H9 (cell line): ENCODE results near the gene TMEM183A. TPM values are rescaled to one million over a fixed set of nuclear protein-coding genes. Genes with fewer than 3 reads are reported as not detected.
A peak's percentile ranks its signal among the peaks of the same experiment; 100 is the strongest.

Experiments used
- DNase-seq: peaks from one replicate; pipeline ENCODE4 v3.0.0-alpha.2; 2017
- H2AFZ ChIP-seq: one replicate; pipeline ENCODE4 v1.6.1; 2013; ENCODE audit warnings: mild to moderate bottlenecking, low read length, control low read depth, moderate library complexity
- H2AK5ac ChIP-seq: 2 replicates; pipeline ENCODE4 v1.6.1; 2013; ENCODE audit warnings: low read length, control low read depth, mixed read lengths; ENCODE audit not compliant: insufficient read length
- H2BK120ac ChIP-seq: one replicate; pipeline ENCODE4 v1.6.1; 2013; ENCODE audit warnings: low read depth, mild to moderate bottlenecking, low read length, control low read depth, inconsistent platforms; ENCODE audit not compliant: poor library complexity, severe bottlenecking
- H2BK12ac ChIP-seq: 2 replicates; pipeline ENCODE4 v1.6.1; 2013; ENCODE audit warnings: low read length, control low read depth, mixed read lengths, low read depth; ENCODE audit not compliant: insufficient read length
- H2BK15ac ChIP-seq: 2 replicates; pipeline ENCODE4 v1.6.1; 2013; ENCODE audit warnings: low read depth, low read length, control low read depth
- H2BK20ac ChIP-seq: one replicate; pipeline ENCODE4 v1.6.1; 2013; ENCODE audit warnings: low read depth, mild to moderate bottlenecking, low read length, control low read depth, inconsistent platforms; ENCODE audit not compliant: poor library complexity, severe bottlenecking
- H2BK5ac ChIP-seq: 2 replicates; pipeline ENCODE4 v1.6.1; 2013; ENCODE audit warnings: low read length, control low read depth, mixed read lengths; ENCODE audit not compliant: insufficient read length
- H3K14ac ChIP-seq: 2 replicates; pipeline ENCODE4 v1.6.1; 2013; ENCODE audit warnings: low read length, control low read depth; ENCODE audit not compliant: insufficient read depth
- H3K18ac ChIP-seq: 2 replicates; pipeline ENCODE4 v1.6.1; 2013; ENCODE audit warnings: low read depth, mild to moderate bottlenecking, mixed read lengths, low read length, control low read depth; ENCODE audit not compliant: insufficient read length
- H3K23ac ChIP-seq: 2 replicates; pipeline ENCODE4 v1.6.1; 2013; ENCODE audit warnings: low read length, control low read depth, mixed read lengths, low read depth; ENCODE audit not compliant: insufficient read length
- H3K23me2 ChIP-seq: 2 replicates; pipeline ENCODE4 v1.6.1; 2013; ENCODE audit warnings: low read depth, mild to moderate bottlenecking, mixed read lengths, low read length, control low read depth; ENCODE audit not compliant: insufficient read length, poor library complexity, severe bottlenecking
- H3K27ac ChIP-seq: 2 replicates; pipeline ENCODE4 v1.5.1; 2013; ENCODE audit warnings: low read length, control low read depth, mixed read lengths, low read depth; ENCODE audit not compliant: insufficient read length
- H3K27me3 ChIP-seq: 2 replicates; pipeline ENCODE4 v1.6.1; 2013; ENCODE audit warnings: low read length, control low read depth, inconsistent platforms; ENCODE audit not compliant: insufficient read depth
- H3K4ac ChIP-seq: 2 replicates; pipeline ENCODE4 v1.6.1; 2013; ENCODE audit warnings: low read depth, mild to moderate bottlenecking, control low read depth, inconsistent platforms, low read length, moderate library complexity
- H3K4me1 ChIP-seq: 2 replicates; pipeline ENCODE4 v1.6.1; 2013; ENCODE audit warnings: low read length, control low read depth, inconsistent platforms; ENCODE audit not compliant: insufficient read depth
- H3K4me2 ChIP-seq: 2 replicates; pipeline ENCODE4 v1.6.1; 2013; ENCODE audit warnings: low read length, control low read depth, mixed read lengths; ENCODE audit not compliant: insufficient read length, insufficient read depth
- H3K56ac ChIP-seq: 2 replicates; pipeline ENCODE4 v1.6.1; 2013; ENCODE audit warnings: low read depth, mild to moderate bottlenecking, mixed read lengths, low read length, control low read depth; ENCODE audit not compliant: insufficient read length
- H3K79me1 ChIP-seq: 2 replicates; pipeline ENCODE4 v1.6.1; 2013; ENCODE audit warnings: low read depth, mild to moderate bottlenecking, moderate library complexity, low read length, control low read depth, inconsistent platforms; ENCODE audit not compliant: insufficient read depth, poor library complexity, severe bottlenecking
- H3K79me2 ChIP-seq: 2 replicates; pipeline ENCODE4 v1.6.1; 2013; ENCODE audit warnings: low read length, control low read depth, inconsistent platforms; ENCODE audit not compliant: insufficient read depth
- H3K9ac ChIP-seq: 2 replicates; pipeline ENCODE4 v1.6.1; 2013; ENCODE audit warnings: low read length, control low read depth, mixed read lengths; ENCODE audit not compliant: insufficient read length; ENCODE audit errors: extremely low read depth
- H3K9me3 ChIP-seq: one replicate; pipeline ENCODE4 v1.6.1; 2013; ENCODE audit warnings: low read depth, low read length, inconsistent platforms; ENCODE audit not compliant: control insufficient read depth
- H3T11ph ChIP-seq: one replicate; pipeline ENCODE4 v1.6.1; 2013; ENCODE audit warnings: mild to moderate bottlenecking, low read length, control low read depth, inconsistent platforms
- H4K20me1 ChIP-seq: one replicate; pipeline ENCODE4 v1.6.1; 2013; ENCODE audit not compliant: control insufficient read depth, insufficient read length, insufficient read depth
- H4K5ac ChIP-seq: 2 replicates; pipeline ENCODE4 v1.6.1; 2013; ENCODE audit warnings: low read depth, mild to moderate bottlenecking, mixed read lengths, low read length, control low read depth; ENCODE audit not compliant: insufficient read length
- H4K8ac ChIP-seq: replicated peaks from 2 replicates; pipeline ENCODE4 v1.6.1; 2013; ENCODE audit warnings: low read length, control low read depth, mixed read lengths, low read depth; ENCODE audit not compliant: insufficient read length
- H4K91ac ChIP-seq: 2 replicates; pipeline ENCODE4 v1.6.1; 2013; ENCODE audit warnings: low read depth, mild to moderate bottlenecking, moderate library complexity, mixed read lengths, low read length, control low read depth; ENCODE audit not compliant: insufficient read length
- H3K27ac Mint-ChIP-seq, 3 experiments: 2 replicates in 2 of 3; 3 replicates in 1 of 3; pipeline ENCODE4 v1.8.0; 2020 to 2021; ENCODE audit warnings: mixed read lengths in 3 of 3, mild to moderate bottlenecking in 1 of 3, moderate library complexity in 1 of 3
- H3K27me3 Mint-ChIP-seq: 2 replicates; pipeline ENCODE4 v1.8.0; 2021; ENCODE audit warnings: low read depth, mild to moderate bottlenecking, moderate library complexity, mixed read lengths
- H3K36me3 Mint-ChIP-seq, 3 experiments: 2 replicates in 2 of 3; 3 replicates in 1 of 3; pipeline ENCODE4 v1.8.0; 2020 to 2021; ENCODE audit warnings: low read depth in 3 of 3, mixed read lengths in 3 of 3; ENCODE audit not compliant: insufficient read depth in 1 of 3
- H3K4me1 Mint-ChIP-seq, 2 experiments: 2 replicates each; pipeline ENCODE4 v1.8.0; 2020; ENCODE audit warnings: mixed read lengths in 2 of 2
- H3K4me3 Mint-ChIP-seq, 2 experiments: 2 replicates in 1 of 2; 3 replicates in 1 of 2; pipeline ENCODE4 v1.8.0; 2020 to 2021; ENCODE audit warnings: mild to moderate bottlenecking in 2 of 2, mixed read lengths in 2 of 2, moderate library complexity in 1 of 2
- H3K9me3 Mint-ChIP-seq, 2 experiments: 2 replicates in 1 of 2; 3 replicates in 1 of 2; pipeline ENCODE4 v1.8.0; 2020; ENCODE audit warnings: mild to moderate bottlenecking in 2 of 2, mixed read lengths in 2 of 2, moderate library complexity in 1 of 2
- WGBS: extraction: QIAGEN DNeasy Blood & Tissue Kit; methylation state at CpG from one replicate; pipeline ENCODE4 v1.1.7; 2013; ENCODE audit warnings: missing lambda C conversion rate, low lambda C conversion rate, mixed read lengths; ENCODE audit not compliant: insufficient read length; ENCODE audit errors: extremely low coverage; 5-methylcytosine and 5-hydroxymethylcytosine counted together
- total RNA-seq: library from RNA; stranded (reverse); gene quantifications from 2 replicates; pipeline ENCODE4 v1.2.1, GENCODE V29; 2021
- TF ChIP-seq, protein P1 (sequence below): fragments of 200-600 bp; sonication (generic); conservative IDR thresholded peaks from 3 replicates; pipeline ENCODE4 v1.8.0; 2021; ENCODE audit warnings: antibody characterized with exemption, mild to moderate bottlenecking

TMEM183A gene
- total RNA-seq, 1 experiment from 2014 or later: 93.4 TPM

DNA sequence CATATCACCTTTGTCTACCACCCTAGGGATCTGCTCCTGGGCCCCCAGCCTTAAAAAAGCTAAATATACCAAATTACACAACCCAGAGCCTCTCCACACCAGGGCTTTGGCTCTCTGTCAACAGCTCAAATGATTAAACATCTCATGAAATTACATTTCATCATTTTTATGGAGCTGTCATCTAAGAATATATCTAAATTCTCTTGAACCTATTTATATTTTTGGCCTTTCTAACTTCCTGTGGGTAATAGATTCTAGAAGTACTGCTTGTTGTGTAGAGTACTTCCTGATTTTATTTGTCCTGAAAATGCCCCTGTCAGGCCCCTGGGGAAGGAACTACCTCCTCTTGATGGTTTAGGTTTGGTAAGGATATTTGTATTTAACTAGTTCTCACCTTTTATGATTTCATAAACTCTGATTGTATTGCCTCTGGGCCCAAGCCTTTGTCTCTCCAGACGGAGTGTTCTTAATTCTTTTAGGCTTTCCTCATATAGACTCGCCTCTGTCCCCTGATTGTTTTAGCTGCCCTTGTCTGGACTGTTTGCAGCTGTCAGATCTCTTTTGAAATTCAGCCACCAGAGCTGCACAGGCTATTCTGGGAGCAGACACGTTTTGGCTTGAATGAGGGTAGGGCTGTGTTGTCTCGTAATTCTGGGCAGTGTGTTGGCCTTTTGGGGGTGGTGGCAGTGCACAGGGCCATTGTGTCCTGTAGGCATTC, 62.0 kb downstream of the TMEM183A start:
- Histone ChIP-seq H3K18ac (no peak overlapping the region), H3K4me1 (peaks cover 3% of the 10 kb centered on the region; the same call in 1 of the 2 replicates), H3T11ph (no peak overlapping the region), H4K91ac (no peak overlapping the region), H3K23ac (no peak overlapping the region), H2BK20ac (no peak overlapping the region), H3K56ac (no peak overlapping the region), H4K5ac (no peak overlapping the region), H2AFZ (no peak overlapping the region), H3K27ac (no peak overlapping the region), H2BK15ac (no peak overlapping the region), H3K9ac (no peak overlapping the region), H3K79me1 (no peaks in the 10 kb centered on the region), H2BK5ac (no peak overlapping the region), H3K27me3 (no peaks in the 10 kb centered on the region), H4K8ac (no peak overlapping the region), H3K4ac (no peak overlapping the region), H3K14ac (no peak overlapping the region), H3K4me2 (no peak overlapping the region), H2AK5ac (no peak overlapping the region), H2BK12ac (no peak overlapping the region), H2BK120ac (no peak overlapping the region), H4K20me1 (no peaks in the 10 kb centered on the region), H3K79me2 (no peaks in the 10 kb centered on the region), H3K23me2 (no peaks in the 10 kb centered on the region), H3K9me3 (no peaks in the 10 kb centered on the region)
- no CpG with 5 or more reads among the region's 4 CpGs for WGBS
- no peak overlapping the region for H3K4me3 Mint-ChIP-seq
- peak overlapping the region in 1 of 3 experiments; percentile 41; a peak in 1 of 7 replicates for H3K27ac Mint-ChIP-seq
- no peak for DNase-seq
- no peaks in the 10 kb centered on the region for H3K9me3 Mint-ChIP-seq
- H3K27me3 Mint-ChIP-seq: no peaks in the 10 kb centered on the region; the same call in 1 of the 2 replicates
- peaks cover 0 to 5% of the 10 kb centered on the region in 2 experiments; a peak in 1 of 4 replicates for H3K4me1 Mint-ChIP-seq
- H3K36me3 Mint-ChIP-seq: peaks cover 0 to 11% (median 7%) of the 10 kb centered on the region in 3 experiments; a peak in 3 of 7 replicates
- TF ChIP-seq, protein P1, sequence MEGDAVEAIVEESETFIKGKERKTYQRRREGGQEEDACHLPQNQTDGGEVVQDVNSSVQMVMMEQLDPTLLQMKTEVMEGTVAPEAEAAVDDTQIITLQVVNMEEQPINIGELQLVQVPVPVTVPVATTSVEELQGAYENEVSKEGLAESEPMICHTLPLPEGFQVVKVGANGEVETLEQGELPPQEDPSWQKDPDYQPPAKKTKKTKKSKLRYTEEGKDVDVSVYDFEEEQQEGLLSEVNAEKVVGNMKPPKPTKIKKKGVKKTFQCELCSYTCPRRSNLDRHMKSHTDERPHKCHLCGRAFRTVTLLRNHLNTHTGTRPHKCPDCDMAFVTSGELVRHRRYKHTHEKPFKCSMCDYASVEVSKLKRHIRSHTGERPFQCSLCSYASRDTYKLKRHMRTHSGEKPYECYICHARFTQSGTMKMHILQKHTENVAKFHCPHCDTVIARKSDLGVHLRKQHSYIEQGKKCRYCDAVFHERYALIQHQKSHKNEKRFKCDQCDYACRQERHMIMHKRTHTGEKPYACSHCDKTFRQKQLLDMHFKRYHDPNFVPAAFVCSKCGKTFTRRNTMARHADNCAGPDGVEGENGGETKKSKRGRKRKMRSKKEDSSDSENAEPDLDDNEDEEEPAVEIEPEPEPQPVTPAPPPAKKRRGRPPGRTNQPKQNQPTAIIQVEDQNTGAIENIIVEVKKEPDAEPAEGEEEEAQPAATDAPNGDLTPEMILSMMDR: no peak
